B cell (primary cell): ENCODE data around the gene B3GAT3.

Source experiments
- CTCF ChIP-seq: fragments of 200-600 bp; IDR thresholded peaks from one replicate; pipeline ENCODE4 v1.8.0; 2022; ENCODE audit warnings: antibody characterized with exemption, mild to moderate bottlenecking
- EZH2 ChIP-seq: IDR thresholded peaks from 2 replicates; pipeline ENCODE4 v1.6.1; 2012; ENCODE audit warnings: borderline replicate concordance, low read depth, mild to moderate bottlenecking, moderate library complexity, low read length; ENCODE audit not compliant: insufficient read depth, poor library complexity, severe bottlenecking

GRCh38 chr11:62649486-62649885 lies 27.7 kb upstream of the B3GAT3 start:
- no peak for TF ChIP-seq EZH2
- no peak for TF ChIP-seq CTCF
